HepG2 (cell line): Measurements from ENCODE around the gene CASKIN2. TPM values are rescaled to one million over a fixed set of nuclear protein-coding genes. Genes with fewer than 3 reads are reported as not detected.

Experiments
- CCAR2 ChIP-seq: fragments of 200-400 bp; formaldehyde crosslinking; optimal IDR thresholded peaks from 2 replicates; pipeline ENCODE3; 2018; ENCODE audit warnings: low read depth, mild to moderate bottlenecking, low read length, moderate library complexity
- KAT7 ChIP-seq: IDR thresholded peaks from 2 replicates; pipeline ENCODE4 v1.6.1; 2018; ENCODE audit warnings: borderline replicate concordance, missing compliant biosample characterization
- MAFK ChIP-seq, 2 experiments: IDR thresholded peaks in 1 of 2; conservative IDR thresholded peaks in 1 of 2; 2 replicates each; pipeline ENCODE4 v1.6.1; 2011; ENCODE audit warnings: improper control_type of control experiment in 2 of 2, low read length in 2 of 2
- MTF1 ChIP-seq: sonication (generic); formaldehyde crosslinking; IDR thresholded peaks from 2 replicates; pipeline ENCODE4 v1.5.0; 2020; ENCODE audit warnings: missing genetic modification reagents
- POLR2AphosphoS2 ChIP-seq: IDR thresholded peaks from 2 replicates; pipeline ENCODE4 v1.6.1; 2011; ENCODE audit warnings: low read depth, low read length, improper control_type of control experiment
- RARA ChIP-seq: IDR thresholded peaks from 2 replicates; pipeline ENCODE4 v1.6.1; 2016; ENCODE audit warnings: missing genetic modification reagents, missing compliant biosample characterization
- SOX5 ChIP-seq: IDR thresholded peaks from 2 replicates; pipeline ENCODE4 v1.6.1; 2016; ENCODE audit warnings: borderline replicate concordance
- STAG1 ChIP-seq: sonication (generic); formaldehyde crosslinking; IDR thresholded peaks from 2 replicates; pipeline ENCODE4 v1.4.0; 2020; ENCODE audit warnings: missing genetic modification reagents
- ZHX2 ChIP-seq, 2 experiments: sonication (generic) in 1 of 2; formaldehyde crosslinking in 1 of 2; IDR thresholded peaks; 2 replicates each; pipeline versions ENCODE4 v1.6.1 to v1.9.0; 2014 to 2022; ENCODE audit warnings: antibody characterized with exemption in 1 of 2, borderline replicate concordance in 1 of 2, inconsistent platforms in 1 of 2, low read depth in 1 of 2, missing genetic modification reagents in 1 of 2
- ZNF33A ChIP-seq: sonication (generic); formaldehyde crosslinking; IDR thresholded peaks from 2 replicates; pipeline ENCODE4 v1.5.1; 2020; ENCODE audit warnings: missing genetic modification reagents, mild to moderate bottlenecking, moderate library complexity, borderline replicate concordance
- polyA plus RNA-seq, 8 experiments: library from polyadenylated mRNA; depleted of rRNA in 3 of 8; stranded (reverse) in 7 of 8; unstranded in 1 of 8; fragments of >200 nt; fragmentation: Illumina TruSeq in 4 of 8; extraction: Trizol in 4 of 8; gene quantifications; 2 replicates each; pipeline versions ENCODE4 v1.2.1 to v1.2.3, GENCODE V29; 2011 to 2016; ENCODE audit warnings: low read depth in 4 of 8, missing spikeins in 1 of 8, mixed read lengths in 1 of 8; ENCODE audit not compliant: insufficient read depth in 1 of 8
- total RNA-seq, 5 experiments: library from RNA; depleted of rRNA; stranded (reverse); fragments of >200 nt; fragmentation: Illumina TruSeq; extraction: Trizol; gene quantifications; 2 replicates each; pipeline ENCODE4 v1.2.3, GENCODE V29; 2016; ENCODE audit warnings: low read depth in 1 of 5
- TF ChIP-seq, protein P1 (sequence below): sonication (generic); formaldehyde crosslinking; IDR thresholded peaks from 2 replicates; pipeline ENCODE4 v1.9.0; 2021; ENCODE audit warnings: missing genetic modification reagents, mild to moderate bottlenecking, borderline replicate concordance
- TF ChIP-seq, protein P2 (sequence below): sonication (generic); formaldehyde crosslinking; IDR thresholded peaks from 2 replicates; pipeline ENCODE4 v1.4.0; 2020; ENCODE audit warnings: missing genetic modification reagents
- TF ChIP-seq, protein P3 (sequence below): sonication (generic); formaldehyde crosslinking; IDR thresholded peaks from 2 replicates; pipeline ENCODE4 v1.5.0; 2020; ENCODE audit warnings: missing genetic modification reagents
- TF ChIP-seq, protein P4 (sequence below): sonication (generic); formaldehyde crosslinking; IDR thresholded peaks from 2 replicates; pipeline ENCODE4 v1.4.0; 2020; ENCODE audit warnings: missing genetic modification reagents

Gene CASKIN2
- total and polyA plus RNA-seq, 2 of the 13 experiments (the other 11 are each of a cell fraction or from before 2014, with no cell fraction given) = 5.2 to 7.8 TPM

- TF ChIP-seq ZHX2 (IDR thresholded peaks at IDR 0.05; ENCODE audit: low read depth) (no peak), ZHX2 (CRISPR knock-in tag; IDR thresholded peaks at IDR 0.05; ENCODE audit: borderline replicate concordance) (no peak; the same call in 1 of the 2 replicates), STAG1 (CRISPR knock-in tag) (peak; percentile 91), KAT7 (CRISPR knock-in tag) (peak; percentile 44; the same call in 1 of the 2 replicates), ZNF33A (CRISPR knock-in tag) (0 out of 2 replicates have a peak, but pooled peaks have one; percentile 50), SOX5 (CRISPR knock-in tag) (peak; percentile 55), RARA (CRISPR knock-in tag) (peak; percentile 63), MTF1 (CRISPR knock-in tag) (peak; percentile 67; the same call in 1 of the 2 replicates), MAFK (conservative IDR thresholded peaks at IDR 0.05 in 1 of 2, IDR thresholded peaks at IDR 0.05 in 1 of 2; ENCODE audit: low read length in 2 of 2) (no peak), CCAR2 (no peak), POLR2AphosphoS2 (no peak)
- TF ChIP-seq, protein P1, sequence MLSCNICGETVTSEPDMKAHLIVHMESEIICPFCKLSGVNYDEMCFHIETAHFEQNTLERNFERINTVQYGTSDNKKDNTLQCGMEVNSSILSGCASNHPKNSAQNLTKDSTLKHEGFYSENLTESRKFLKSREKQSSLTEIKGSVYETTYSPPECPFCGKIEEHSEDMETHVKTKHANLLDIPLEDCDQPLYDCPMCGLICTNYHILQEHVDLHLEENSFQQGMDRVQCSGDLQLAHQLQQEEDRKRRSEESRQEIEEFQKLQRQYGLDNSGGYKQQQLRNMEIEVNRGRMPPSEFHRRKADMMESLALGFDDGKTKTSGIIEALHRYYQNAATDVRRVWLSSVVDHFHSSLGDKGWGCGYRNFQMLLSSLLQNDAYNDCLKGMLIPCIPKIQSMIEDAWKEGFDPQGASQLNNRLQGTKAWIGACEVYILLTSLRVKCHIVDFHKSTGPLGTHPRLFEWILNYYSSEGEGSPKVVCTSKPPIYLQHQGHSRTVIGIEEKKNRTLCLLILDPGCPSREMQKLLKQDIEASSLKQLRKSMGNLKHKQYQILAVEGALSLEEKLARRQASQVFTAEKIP (CRISPR knock-in tag) = 0 out of 2 replicates have a peak, but pooled peaks have one; percentile 83
- TF ChIP-seq, protein P2, sequence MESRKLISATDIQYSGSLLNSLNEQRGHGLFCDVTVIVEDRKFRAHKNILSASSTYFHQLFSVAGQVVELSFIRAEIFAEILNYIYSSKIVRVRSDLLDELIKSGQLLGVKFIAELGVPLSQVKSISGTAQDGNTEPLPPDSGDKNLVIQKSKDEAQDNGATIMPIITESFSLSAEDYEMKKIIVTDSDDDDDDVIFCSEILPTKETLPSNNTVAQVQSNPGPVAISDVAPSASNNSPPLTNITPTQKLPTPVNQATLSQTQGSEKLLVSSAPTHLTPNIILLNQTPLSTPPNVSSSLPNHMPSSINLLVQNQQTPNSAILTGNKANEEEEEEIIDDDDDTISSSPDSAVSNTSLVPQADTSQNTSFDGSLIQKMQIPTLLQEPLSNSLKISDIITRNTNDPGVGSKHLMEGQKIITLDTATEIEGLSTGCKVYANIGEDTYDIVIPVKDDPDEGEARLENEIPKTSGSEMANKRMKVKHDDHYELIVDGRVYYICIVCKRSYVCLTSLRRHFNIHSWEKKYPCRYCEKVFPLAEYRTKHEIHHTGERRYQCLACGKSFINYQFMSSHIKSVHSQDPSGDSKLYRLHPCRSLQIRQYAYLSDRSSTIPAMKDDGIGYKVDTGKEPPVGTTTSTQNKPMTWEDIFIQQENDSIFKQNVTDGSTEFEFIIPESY (CRISPR knock-in tag) = peak; percentile 80
- TF ChIP-seq, protein P3, sequence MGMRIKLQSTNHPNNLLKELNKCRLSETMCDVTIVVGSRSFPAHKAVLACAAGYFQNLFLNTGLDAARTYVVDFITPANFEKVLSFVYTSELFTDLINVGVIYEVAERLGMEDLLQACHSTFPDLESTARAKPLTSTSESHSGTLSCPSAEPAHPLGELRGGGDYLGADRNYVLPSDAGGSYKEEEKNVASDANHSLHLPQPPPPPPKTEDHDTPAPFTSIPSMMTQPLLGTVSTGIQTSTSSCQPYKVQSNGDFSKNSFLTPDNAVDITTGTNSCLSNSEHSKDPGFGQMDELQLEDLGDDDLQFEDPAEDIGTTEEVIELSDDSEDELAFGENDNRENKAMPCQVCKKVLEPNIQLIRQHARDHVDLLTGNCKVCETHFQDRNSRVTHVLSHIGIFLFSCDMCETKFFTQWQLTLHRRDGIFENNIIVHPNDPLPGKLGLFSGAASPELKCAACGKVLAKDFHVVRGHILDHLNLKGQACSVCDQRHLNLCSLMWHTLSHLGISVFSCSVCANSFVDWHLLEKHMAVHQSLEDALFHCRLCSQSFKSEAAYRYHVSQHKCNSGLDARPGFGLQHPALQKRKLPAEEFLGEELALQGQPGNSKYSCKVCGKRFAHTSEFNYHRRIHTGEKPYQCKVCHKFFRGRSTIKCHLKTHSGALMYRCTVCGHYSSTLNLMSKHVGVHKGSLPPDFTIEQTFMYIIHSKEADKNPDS (CRISPR knock-in tag) = peak; percentile 90; the same call in 1 of the 2 replicates
- TF ChIP-seq, protein P4, sequence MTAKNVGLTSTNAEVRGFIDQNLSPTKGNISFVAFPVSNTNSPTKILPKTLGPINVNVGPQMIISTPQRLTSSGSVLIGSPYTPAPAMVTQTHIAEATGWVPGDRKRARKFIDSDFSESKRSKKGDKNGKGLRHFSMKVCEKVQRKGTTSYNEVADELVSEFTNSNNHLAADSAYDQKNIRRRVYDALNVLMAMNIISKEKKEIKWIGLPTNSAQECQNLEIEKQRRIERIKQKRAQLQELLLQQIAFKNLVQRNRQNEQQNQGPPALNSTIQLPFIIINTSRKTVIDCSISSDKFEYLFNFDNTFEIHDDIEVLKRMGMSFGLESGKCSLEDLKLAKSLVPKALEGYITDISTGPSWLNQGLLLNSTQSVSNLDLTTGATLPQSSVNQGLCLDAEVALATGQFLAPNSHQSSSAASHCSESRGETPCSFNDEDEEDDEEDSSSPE (CRISPR knock-in tag) = peak; percentile 69
Observed at GRCh38 chr17:75515496-75516254, at the start of gene CASKIN2 (continued).
